ENCODE data around the gene TMEM74B. TPM values are rescaled to one million over a fixed set of nuclear protein-coding genes. Genes with fewer than 3 reads are reported as not detected.

The TMEM74B gene
- total and polyA plus RNA-seq, 10 donors: 0.46 to 2.7 (median 0.77) TPM; not detected in 1

DNA sequence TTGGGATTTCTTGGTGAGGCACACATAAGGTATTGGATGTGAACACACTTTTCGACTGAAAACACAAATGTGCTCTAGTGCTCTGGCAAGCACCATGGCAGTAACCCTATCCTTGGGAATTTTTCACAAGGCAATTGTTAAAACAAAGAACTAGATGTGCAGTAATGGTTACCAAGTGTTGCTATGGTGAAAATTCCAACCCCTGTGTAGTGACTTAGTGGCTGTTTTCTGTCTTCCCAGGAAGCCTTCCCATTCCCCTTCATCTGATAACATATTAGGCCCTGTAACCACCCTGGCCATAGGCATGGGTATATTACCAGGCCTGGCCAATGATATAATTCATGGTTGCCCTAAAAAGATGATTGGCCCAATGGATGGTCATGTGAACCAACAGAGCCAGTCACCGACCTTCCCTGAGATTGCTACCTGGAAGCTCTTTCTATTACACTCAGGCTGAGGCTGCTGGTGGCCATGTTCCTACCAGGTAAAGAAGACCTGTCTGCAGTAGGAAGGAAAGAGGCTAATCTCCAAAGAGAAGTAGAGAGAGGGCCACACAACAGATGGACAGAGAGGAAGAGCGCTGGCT, 22.6 kb upstream of the TMEM74B start:
- no peaks in the 10 kb centered on the region for H3K4me1 ChIP-seq
- intact Hi-C loops (cut with DNase I; ENCODE audit: low total_unique reads): no loop called here

DNA sequence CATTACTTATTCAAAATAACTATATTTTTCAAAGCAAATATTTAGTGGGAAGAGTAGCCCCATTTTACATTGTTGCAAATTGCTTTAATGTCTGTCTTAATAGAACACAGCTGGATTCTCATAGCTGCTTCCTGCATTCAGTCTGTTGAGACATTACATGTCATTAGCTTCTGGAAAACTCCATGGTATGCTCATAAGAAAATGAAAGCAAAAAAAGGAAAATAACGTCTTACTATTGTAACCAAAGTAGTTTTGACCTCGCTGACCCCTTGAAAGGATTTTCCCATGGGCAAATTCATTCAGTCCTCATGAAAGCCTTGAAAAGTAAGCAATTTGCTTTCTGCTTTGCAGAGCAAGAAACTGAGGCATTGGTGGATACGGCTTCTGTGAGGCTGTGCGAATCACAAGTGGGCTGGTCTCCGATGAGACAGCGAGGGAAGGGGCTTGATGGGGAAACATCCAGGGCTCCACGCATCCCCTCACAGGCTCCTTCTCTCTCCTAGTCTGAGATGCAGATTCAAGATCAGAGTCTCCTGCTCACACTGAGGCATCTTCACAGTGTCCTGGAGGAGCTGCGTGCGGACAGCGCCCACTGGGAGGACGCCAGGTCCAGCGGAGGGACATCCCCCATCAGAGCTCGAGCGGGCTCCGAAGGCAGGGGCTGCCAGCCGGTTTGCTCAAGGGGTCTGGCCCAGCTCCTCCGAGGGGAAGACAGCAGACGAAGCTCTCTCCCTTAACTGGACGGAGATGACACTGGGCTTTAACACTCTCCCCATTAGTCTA, 21.8 kb upstream of the TMEM74B start:
- no peak for DNase-seq
- Histone ChIP-seq H3K27me3 (replicated peaks in 1 of 7) (peaks cover 0 to 4% (median 0%) of the 10 kb centered on the region in 7 donors), H3K4me1 (no peaks in the 10 kb centered on the region), H3K36me3 (no peaks in the 10 kb centered on the region), H3K27ac (peak overlapping the region in 2 of 8 donors; percentile 13 to 19), H3K4me3 (peak overlapping the region in 1 of 8 donors; percentile 21), H3K9me3 (no peaks in the 10 kb centered on the region)
- intact Hi-C loops (cut with DNase I; ENCODE audit: low total_unique reads): no loop called here
- TF ChIP-seq, protein P1, sequence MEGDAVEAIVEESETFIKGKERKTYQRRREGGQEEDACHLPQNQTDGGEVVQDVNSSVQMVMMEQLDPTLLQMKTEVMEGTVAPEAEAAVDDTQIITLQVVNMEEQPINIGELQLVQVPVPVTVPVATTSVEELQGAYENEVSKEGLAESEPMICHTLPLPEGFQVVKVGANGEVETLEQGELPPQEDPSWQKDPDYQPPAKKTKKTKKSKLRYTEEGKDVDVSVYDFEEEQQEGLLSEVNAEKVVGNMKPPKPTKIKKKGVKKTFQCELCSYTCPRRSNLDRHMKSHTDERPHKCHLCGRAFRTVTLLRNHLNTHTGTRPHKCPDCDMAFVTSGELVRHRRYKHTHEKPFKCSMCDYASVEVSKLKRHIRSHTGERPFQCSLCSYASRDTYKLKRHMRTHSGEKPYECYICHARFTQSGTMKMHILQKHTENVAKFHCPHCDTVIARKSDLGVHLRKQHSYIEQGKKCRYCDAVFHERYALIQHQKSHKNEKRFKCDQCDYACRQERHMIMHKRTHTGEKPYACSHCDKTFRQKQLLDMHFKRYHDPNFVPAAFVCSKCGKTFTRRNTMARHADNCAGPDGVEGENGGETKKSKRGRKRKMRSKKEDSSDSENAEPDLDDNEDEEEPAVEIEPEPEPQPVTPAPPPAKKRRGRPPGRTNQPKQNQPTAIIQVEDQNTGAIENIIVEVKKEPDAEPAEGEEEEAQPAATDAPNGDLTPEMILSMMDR (IDR thresholded peaks at IDR 0.05 in 8 of 11, conservative IDR thresholded peaks at IDR 0.05 in 3 of 11): no peak
- no peak for TF ChIP-seq POLR2A (IDR thresholded peaks at IDR 0.05)
- 83 to 87% (median 84%) methylated on average over 11 to 19 of the region's 19 CpGs for WGBS, 5 donors

More for the DNA sequence above, 22.6 kb upstream of the TMEM74B start:
- TF ChIP-seq, protein P1 (IDR thresholded peaks at IDR 0.05 in 8 of 11, conservative IDR thresholded peaks at IDR 0.05 in 3 of 11): no peak
- no peak for TF ChIP-seq POLR2AphosphoS5 (IDR thresholded peaks at IDR 0.05)
- no peak for TF ChIP-seq POLR2A (IDR thresholded peaks at IDR 0.05)
- no peak for DNase-seq
- H3K27ac ChIP-seq: no peak overlapping the region
- peaks cover 0 to 7% (median 0%) of the 10 kb centered on the region in 7 donors for H3K27me3 ChIP-seq (replicated peaks in 1 of 7)
- no peak overlapping the region for H3K4me3 ChIP-seq
- WGBS, 5 donors: 90 to 96% (median 94%) methylated on average over 3 of the region's 3 CpGs
- no peaks in the 10 kb centered on the region for H3K9me3 ChIP-seq
- H3K36me3 ChIP-seq: no peaks in the 10 kb centered on the region

DNA sequence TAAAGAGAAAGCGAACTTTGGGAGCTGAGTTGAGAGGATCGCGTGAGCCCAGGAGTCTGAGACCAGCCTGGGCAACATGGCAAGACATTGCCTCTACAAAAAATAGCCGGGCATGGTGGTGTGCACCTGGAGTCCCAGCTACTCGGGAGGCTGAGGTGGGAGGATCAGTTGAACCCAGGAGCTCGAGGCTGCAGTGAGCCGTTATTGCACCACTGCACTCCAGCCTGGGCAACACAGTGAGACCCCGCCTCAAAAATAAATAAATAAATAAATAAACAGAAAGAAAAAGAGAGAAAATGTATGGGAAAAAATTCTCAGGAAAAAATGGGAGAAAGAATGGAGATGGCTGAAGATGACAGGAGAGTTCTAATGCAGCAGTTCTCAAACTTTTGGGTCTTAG, 21.0 kb upstream of the TMEM74B start:
- TF ChIP-seq, protein P1 (IDR thresholded peaks at IDR 0.05 in 8 of 11, conservative IDR thresholded peaks at IDR 0.05 in 3 of 11): no peak
- H3K4me1 ChIP-seq: no peaks in the 10 kb centered on the region
- peaks cover 0 to 4% (median 0%) of the 10 kb centered on the region in 7 donors for H3K27me3 ChIP-seq (replicated peaks in 1 of 7)
- no peak overlapping the region for H3K4me3 ChIP-seq
- no peak overlapping the region for H3K27ac ChIP-seq
- intact Hi-C loops (cut with DNase I; ENCODE audit: low total_unique reads): no loop called here
- 87 to 97% (median 89%) methylated on average over 8 of the region's 8 CpGs for WGBS, 5 donors
- DNase-seq: no peak
- H3K36me3 ChIP-seq: no peaks in the 10 kb centered on the region
- H3K9me3 ChIP-seq: no peaks in the 10 kb centered on the region

DNA sequence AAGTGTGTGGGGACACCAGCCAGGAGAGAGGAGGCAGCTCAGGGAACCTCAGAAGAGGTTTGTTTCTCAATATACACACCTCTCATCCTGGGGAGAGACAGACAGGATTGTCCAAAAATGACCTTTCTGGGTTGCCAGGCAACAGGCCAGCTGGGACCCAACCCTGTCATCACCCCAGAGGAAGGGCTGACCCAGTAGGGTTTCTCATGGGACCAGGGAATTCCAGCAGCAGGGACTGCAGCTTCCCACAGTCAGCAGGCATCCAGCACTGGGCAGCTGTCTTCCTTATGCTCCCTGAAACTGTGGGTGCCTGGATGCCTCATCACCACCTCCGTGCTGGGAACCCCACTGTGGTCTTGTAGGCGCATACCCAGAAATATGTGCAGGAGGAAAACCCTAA, 19.8 kb upstream of the TMEM74B start:
- Histone ChIP-seq H3K4me1 (no peaks in the 10 kb centered on the region), H3K36me3 (no peaks in the 10 kb centered on the region), H3K27me3 (replicated peaks in 1 of 7) (peaks cover 0 to 4% (median 0%) of the 10 kb centered on the region in 7 donors), H3K9me3 (no peaks in the 10 kb centered on the region), H3K4me3 (no peak overlapping the region), H3K27ac (no peak overlapping the region)
- intact Hi-C loops (cut with DNase I; ENCODE audit: low total_unique reads): no loop called here
- TF ChIP-seq POLR2A (IDR thresholded peaks at IDR 0.05): no peak
- no peak for TF ChIP-seq POLR2AphosphoS5 (IDR thresholded peaks at IDR 0.05)
- TF ChIP-seq, protein P1 (IDR thresholded peaks at IDR 0.05 in 8 of 11, conservative IDR thresholded peaks at IDR 0.05 in 3 of 11): no peak
- DNase-seq: no peak
- 88 to 100% (median 96%) methylated on average over 2 of the region's 2 CpGs for WGBS, 5 donors

All from spleen (tissue), 11 donors.